Tibial nerve (tissue), 3 donors: ENCODE results near the gene BRME1.

Source experiments
- POLR2A ChIP-seq, 2 donors: fragments of 450-650 bp; IDR thresholded peaks; one replicate each; pipeline ENCODE4 v1.6.1; 2017; ENCODE audit warnings: antibody characterized with exemption in 2 of 2, mild to moderate bottlenecking in 2 of 2, moderate library complexity in 2 of 2
- TF ChIP-seq, protein P1 (sequence below), 5 experiments: fragments of 200-600 bp in 3 of 5; fragments of 450-650 bp in 2 of 5; sonication (generic) in 3 of 5; IDR thresholded peaks; one replicate each; pipeline ENCODE4 v1.5.1; 2016 to 2019; ENCODE audit warnings: antibody characterized with exemption in 5 of 5, mild to moderate bottlenecking in 3 of 5, moderate library complexity in 2 of 5

GRCh38 chr19:13848340-13848677 lies 57.6 kb downstream of the BRME1 start:
- TF ChIP-seq, protein P1, sequence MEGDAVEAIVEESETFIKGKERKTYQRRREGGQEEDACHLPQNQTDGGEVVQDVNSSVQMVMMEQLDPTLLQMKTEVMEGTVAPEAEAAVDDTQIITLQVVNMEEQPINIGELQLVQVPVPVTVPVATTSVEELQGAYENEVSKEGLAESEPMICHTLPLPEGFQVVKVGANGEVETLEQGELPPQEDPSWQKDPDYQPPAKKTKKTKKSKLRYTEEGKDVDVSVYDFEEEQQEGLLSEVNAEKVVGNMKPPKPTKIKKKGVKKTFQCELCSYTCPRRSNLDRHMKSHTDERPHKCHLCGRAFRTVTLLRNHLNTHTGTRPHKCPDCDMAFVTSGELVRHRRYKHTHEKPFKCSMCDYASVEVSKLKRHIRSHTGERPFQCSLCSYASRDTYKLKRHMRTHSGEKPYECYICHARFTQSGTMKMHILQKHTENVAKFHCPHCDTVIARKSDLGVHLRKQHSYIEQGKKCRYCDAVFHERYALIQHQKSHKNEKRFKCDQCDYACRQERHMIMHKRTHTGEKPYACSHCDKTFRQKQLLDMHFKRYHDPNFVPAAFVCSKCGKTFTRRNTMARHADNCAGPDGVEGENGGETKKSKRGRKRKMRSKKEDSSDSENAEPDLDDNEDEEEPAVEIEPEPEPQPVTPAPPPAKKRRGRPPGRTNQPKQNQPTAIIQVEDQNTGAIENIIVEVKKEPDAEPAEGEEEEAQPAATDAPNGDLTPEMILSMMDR (IDR thresholded peaks at IDR 0.05), result no peak
- no peak for TF ChIP-seq POLR2A (IDR thresholded peaks at IDR 0.05)
